EL (cell line): ENCODE results near the gene CNIH3.
"Not testable (repeated sequence)": the region's sequence is repeated elsewhere in the genome, so short reads cannot be mapped to it uniquely, and the experiment has no call there.

Source experiments
- DNase-seq: peaks from one replicate; pipeline ENCODE4 v3.0.0-alpha.2; 2016

The CNIH3 gene

DNA sequence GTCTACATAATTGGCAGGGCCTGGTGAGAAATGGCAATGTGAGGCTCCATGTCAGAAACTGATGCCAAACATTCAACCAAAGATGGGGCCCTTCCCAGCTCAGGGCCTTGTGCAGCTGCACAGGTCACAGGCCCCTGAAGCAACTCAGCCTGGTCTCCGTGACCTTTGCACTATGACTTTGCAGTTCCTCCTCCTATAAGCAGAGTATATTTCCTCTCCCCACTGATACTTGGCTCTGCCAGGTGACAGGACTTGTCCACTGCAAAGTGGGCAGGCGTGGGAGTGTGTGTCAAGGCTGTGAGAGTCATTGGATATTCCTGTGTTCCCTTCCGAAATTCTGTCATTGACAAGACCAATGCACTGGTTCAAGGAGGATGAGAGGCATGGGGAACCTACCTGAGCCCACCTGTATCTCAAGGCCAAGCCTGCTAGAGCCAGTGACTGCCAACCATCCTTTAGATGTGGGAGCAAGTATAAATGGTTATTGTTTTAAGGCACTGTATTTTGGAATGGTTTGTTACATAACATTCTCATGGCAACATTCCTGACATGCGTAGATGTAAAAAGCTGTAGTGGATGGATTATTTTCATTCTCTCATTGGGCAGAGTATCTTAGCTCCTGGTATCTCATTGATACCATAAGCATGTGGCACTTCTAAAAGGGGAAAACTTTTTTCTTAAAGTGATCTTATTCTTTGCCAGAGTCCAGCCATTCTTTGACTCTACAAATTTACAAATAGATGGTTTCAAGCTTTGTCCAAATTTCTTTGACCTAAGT is 75.2 kb downstream of the CNIH3 start:
- no peak for DNase-seq

DNA sequence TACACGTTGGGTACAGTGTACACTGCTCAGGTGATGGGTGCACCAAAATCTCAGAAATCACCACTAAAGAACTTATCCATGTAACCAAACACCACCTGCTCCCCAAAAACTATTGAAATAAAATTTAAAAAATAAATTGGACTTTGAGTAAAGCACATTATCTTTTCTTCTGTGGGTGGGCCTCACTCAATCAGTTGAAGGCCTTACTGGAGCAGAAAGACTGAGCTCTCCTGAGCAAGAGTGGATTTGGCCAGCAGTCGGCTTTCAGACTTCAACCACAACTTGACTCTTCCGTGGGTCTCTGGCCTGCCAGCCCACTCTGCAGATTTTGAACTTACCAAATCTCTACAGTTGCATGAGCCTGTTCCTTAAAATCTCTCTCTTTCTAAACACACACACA is 78.9 kb downstream of the CNIH3 start:
- DNase-seq: no peak

DNA sequence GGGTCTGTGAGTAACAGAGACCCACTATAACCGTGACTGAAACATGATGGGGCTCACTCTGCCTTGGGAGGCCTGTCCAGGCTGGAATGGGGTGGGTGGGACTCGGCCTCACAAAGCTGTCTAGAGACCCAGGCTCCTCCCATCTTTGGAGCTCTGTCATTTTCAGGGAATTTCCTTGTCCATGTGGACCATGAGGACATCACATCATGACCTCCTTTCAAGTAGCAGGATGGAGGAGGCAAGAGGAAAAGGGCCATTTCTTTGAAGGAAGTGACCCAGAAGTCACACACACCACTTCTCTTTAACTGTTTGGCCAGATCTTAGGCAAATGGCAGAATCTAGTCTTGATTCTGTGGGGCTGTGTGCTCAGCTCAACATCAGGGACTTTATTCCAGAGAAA is 79.9 kb downstream of the CNIH3 start:
- DNase-seq: no peak

DNA sequence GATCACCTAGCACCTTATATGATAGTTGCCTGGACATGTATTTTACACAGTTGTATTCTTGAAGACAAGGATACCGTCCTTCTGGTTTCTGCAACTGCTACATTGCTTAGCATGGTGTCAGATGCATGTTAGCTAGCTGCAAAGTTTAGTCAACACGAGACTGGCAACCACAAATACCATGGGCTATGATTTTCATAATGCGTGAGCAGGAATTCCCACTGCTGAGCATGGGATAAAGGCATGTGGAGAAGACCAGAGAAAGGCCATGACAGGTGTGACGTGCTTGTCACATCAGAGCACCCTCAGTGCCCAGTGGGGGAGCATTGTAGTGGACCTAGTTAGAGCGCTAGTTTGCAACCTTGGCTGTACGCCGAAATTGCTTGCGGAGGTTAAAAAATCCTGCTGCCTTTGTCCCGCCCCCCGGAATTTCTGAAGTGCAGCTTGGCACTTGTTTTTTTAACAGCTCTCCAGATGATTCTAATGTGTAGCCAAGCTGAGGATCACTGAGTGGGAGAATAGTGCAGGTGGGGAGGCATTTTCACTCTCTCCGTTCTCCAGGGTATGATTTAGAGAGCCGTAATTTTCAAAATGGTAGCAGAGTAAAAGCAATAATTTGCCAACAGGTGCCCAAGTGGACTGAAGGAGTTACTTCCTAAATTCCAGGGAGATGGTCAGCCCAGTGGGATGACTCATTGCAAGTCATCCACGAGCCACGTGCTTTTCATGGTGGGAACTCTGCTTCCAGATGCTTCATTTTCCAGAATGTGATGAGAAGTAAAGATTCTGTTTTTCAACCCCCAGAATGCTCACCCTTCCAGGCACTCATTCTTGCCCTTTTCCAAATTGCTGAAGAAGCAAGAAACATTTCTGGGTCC is 81.0 kb downstream of the CNIH3 start:
- DNase-seq: peak; percentile 69

DNA sequence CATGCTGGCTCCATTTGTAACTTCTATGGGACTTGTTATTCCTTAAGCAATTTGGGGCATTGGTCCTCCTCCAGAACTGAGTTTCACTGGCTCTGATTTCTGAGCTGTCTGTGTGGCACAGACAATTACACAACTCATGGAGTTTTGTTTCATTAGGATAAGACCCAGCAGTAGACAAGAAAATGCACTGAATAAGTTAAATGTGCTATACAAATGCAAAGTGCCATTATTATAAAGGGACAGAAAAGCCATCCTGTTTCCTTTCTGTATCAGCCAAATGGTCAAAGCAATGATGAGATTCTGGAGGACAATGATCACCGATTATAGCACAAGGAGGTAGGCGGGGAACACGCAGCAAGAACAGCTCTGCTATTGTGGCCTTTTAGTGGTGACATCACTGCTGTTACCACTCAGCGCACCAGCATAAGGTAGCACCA is 81.9 kb downstream of the CNIH3 start:
- no peak for DNase-seq

DNA sequence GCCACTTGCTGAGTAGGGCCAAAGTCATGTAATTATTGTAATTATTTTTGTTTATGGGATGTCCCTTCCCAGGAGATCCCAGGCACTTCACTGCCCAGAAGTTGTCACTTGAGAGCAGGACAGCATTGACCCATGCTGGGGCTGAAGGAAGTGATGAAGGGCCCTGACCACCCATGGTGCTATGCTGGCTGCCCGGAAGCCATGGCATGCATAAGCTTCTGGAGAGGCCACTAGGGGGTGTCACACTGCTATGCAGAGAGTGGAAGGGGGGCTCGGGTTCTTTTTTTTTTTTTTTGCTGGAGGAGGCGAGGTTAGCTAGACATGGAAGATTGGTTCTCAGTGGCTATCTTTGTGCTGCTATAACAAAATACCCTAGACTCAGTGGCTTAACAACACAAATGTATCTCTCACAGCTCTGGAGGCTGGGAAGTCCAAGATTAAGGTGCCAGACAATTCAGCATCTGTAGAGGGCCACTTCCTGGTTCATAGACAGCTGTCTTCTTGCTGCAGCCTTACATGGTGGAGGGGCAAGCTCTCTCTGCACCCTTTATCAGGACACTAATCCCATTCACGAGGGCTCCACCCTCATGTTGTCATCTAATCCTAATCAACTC is 84.9 kb downstream of the CNIH3 start:
- peak; percentile 30 for DNase-seq

DNA sequence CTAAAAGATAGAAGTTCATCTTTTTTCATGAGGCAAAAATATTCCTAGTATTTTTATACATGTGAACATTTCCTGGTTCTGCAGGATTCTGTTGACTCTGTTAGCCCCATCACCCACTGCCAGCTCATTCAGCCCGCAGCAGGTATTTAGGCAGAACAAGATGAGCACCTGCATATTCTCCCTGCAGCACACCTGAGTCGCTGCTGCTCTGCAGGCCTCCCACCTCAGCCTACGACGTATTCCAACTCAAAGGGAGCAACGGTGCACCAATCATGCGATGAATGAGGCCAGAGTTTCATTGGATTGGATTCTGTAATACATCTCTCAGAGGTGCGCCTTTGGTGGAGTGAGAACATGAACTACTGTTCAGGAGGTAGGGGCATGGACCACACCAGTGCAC is 87.6 kb downstream of the CNIH3 start:
- DNase-seq: no peak

DNA sequence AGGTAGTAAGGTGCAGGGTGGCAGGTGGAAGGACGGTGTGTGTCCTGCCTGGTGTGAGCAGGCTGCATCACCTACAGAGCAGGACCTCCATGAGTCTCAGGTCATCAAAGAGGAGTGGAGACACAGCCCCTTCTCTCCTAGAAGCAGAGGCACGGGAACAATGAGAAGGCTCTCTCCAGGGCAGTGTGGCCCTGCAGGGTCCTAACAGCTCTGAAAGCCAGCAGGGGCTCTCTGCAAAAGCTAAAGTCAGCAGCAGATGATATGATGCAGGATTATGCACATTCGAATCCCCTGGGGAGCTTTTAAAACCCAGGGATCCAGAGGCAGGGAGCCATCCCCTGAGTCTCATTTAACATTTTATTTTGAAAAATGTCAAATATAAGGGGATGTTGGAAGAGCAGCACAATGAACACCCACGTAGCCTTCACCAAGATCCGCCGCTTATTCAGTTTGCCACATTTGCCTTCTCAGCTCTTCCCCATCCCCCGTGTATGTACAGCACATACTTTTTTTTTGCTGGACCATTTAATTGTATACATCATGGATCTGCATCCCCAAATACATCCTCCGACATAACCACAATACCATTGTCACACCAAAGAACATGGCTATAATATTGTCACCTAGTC is 88.1 kb downstream of the CNIH3 start:
- no peak for DNase-seq

DNA sequence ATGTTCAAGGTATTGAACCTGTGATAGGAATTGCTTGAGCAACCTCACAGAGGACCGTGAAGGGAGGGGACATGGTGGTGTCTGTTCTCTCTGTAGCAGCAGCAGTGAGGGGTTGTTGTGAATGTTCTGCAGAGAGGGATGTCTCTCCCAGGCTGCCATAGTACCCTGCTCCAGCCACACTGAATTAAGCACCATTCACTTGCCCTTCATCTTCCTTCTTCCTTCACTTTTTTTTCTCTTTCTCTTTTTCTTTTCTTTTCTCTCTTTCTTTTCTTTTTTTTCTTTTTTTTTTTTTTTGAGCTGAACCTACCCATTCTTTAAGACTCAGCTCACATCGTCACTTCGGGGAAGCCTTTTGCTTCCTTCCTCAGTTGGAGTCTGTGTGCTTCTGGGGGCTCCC is 89.5 kb downstream of the CNIH3 start:
- no peak for DNase-seq

DNA sequence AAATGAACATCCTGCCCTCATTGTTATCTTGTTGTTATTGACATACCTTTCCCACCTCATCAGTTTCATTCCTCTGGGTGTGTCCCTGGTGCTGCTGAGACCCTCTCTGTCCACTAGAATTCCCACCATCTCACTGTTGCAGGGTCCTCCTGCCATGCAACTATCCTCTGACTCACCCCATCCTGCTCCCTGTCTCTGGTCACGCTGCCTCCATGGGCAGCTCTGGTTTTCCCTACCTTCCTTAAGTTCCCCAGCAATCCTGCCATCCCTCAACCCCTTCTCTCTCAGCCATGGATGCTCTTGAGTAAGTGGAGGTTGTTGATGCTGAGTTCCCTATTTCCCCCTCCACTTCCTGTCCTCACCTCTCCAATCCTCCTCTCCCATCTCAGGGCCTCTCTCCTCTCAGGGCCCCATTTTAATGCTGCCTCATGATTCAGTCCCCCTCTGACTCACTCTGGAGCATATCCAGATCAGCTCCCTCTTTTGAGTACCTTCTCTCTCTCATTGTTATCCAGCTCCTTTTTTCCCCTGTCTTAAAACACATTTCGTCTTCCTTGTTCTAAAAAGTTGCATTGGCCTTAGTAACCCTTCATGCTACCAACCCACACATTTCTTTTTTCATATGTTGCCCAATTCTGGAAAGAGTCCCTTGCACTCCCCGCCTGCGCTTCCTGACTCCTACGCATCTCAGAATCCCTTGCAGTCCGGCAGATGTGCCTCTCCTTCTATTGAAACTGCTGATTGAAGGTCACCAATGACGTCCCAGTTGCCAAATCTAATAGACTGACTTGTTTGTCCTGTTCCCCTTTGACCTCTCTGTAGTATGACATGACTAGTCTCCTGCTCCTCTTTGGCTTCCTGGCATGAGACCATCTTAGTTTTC is 92.0 kb downstream of the CNIH3 start:
- DNase-seq: peak; percentile 74

DNA sequence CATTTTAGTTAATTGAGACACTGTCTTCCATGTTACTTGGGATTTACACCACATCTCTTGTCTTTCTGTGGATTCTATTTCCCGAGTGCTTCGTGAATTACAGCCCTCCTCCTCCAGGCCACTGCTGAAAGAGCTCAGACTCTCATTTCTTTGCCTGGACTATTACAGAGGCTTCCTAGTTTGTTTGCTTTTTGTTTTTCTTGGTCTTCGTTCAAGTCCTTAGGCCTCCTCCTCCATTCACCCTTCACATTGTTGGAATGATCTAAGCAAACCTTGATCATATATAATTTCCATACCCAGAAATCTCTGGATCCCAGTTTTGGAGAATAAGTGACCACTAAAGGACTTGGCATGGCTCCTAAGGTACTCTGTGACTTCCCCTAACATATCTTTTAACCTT is 94.1 kb downstream of the CNIH3 start:
- DNase-seq: no peak

DNA sequence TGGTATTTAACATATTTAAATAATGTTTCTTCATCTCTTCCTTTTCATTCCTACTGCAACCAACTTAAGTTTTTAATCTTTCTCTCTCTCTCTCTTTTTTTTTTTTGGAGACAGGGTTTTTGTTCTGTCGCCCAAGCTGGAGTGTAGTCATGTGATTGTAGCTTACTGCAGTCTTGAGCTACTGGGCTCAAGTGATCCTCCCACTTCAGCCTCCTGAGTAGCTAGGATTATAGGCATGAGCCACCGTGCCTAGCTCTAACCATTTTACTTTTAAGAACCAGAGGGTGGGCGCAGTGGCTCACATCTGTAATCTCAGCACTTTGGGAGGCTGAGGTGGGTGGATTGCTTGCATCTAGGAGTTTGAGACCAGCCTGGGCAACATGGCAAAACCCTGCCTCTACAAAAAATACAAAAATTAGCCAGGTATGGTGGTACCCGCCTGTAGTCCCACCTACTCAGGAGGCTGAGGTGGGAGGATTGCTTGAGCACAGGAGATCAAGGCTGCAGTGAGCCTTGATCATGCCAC is 95.2 kb downstream of the CNIH3 start:
- DNase-seq: not testable (repeated sequence)

DNA sequence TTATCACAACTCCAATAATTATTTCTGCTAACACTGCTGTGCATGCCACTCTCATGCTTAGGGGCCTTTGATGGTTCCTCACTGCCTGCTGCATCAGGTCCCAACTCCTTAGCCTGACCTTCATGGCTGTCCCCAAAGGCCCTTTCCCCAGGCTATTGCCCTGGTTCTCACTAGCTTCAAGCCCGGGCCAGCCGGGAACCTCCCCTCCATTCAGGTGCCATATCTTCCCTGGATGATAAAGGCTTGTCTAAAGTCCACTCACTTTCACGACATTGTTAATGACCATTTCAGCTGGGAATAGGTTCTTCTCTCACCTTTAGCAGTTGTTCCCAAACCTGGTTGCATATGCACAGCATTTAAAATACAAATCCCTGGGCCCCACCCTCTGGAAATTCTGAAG is 95.8 kb downstream of the CNIH3 start:
- DNase-seq: no peak

DNA sequence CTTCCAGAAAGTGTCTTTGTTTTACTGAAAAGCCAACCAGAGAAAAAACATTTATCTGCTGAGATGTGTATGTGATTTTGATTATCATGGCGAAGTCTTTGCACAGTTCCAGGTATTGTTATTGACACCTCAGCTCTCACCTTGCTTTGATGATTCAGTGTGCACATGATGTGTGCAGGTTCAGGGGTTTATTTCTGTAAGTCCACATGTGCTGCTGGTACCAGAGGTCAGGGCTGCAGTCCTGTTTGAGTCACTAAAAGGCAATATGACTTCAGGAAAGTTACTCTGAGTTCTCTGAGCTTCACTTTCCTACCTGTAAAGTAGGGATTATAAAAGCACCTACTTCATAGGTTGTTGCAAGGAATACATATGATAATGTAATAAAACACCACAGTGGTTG is 97.1 kb downstream of the CNIH3 start:
- no peak for DNase-seq

DNA sequence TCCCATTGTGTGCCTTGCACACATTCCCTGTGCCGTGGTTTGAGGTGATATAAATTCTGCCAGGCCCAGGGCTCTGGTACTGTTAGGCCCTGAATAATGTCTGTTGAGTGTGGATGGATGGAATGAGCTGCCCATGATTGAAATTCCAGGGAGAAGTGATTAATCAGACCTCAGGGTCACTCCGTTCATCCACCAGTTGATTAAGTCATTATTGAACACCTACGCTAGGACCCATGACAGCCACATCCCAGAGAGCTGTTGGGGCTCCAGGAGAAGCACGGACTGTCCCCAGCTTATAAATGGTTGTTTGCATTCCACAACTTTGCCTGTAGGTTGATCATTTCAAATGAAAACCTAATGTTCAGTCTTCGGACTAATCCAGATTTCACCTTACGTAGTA is 98.4 kb downstream of the CNIH3 start:
- no peak for DNase-seq

DNA sequence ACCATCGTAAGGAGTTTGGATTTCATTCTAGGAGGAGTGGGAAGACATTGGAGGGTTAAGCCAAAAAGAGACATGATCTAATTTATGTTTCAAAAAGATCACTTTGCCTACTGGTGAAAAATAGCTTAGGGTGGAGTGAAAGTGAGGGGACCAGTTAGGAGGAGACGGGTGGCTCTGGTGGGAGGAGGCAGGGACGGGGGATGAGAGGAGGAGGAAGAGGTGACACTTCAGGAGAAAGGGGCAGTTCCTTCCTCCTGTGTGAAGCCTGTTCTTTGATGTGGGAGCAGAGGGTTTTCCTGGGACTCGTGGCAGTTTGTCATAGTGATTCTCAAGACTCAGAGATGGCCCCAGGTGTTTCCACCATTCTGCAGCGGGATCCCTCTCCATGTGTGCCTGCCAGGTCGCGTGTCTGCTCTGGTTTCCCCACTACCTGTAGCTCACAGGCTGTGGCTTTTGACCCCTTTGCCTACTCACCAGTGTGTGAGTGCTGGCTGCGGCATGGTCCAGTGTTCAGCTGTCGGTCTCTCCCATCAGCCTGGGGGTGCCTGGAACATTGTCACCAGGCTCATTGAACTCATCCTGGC is 102.4 kb downstream of the CNIH3 start:
- DNase-seq: no peak

DNA sequence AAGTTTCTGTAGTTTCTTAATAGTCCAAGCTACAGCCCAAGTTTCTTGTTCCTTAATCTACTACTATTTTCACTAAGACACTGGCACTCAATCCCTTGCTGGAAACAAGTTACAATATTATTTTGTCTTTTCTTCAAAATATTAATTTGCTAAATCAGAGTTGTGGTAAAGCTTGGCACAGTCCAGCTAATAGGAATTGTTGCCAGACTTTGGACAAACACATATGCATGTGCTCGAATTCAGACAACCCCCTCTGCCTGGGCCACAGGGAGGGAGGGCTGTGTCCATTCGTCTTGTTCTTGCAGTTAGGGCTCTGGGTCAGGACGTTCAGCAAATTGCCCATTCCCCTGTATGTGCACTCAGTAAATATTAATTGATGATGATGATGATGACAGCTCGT is 103.6 kb downstream of the CNIH3 start:
- no peak for DNase-seq

DNA sequence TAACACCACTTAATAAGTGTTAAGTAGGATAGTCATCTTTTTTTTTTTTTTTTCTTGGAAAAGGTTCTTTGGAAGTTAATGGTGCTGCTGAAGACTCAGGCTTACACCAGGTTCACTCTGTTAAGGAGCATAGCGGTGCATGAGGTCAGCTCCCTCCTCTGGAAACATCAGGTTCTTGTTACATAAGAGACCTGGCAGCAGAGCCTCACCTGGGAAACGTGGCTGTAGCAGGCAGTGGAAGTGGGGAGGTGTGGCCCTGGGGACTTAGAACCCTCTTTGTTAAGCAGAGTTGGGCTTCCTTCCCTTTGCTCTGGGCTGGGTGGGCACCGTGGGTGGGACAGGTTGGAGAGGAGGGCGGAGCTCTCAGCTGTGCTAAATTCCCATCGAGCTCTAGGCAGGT is 104.1 kb downstream of the CNIH3 start:
- no peak for DNase-seq

DNA sequence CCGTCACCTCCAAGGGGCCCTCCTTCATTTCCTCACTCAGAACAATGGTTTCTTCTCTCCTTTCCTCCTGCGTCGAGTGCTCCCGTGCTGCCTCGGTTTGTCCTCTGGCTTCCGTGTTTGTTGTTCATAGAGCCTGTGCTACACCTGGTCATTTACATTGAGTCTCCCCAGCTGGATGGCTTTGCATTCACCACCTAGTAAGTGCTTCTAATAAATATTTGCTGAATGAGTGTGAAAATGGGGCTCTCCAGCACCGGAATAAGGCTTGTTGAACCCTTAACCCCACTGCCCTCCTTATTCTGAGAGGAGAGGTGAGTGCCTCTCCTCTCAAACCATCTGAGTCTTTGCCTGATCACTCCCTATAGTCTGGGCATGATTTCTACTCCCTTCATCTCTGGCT is 104.9 kb downstream of the CNIH3 start:
- no peak for DNase-seq

DNA sequence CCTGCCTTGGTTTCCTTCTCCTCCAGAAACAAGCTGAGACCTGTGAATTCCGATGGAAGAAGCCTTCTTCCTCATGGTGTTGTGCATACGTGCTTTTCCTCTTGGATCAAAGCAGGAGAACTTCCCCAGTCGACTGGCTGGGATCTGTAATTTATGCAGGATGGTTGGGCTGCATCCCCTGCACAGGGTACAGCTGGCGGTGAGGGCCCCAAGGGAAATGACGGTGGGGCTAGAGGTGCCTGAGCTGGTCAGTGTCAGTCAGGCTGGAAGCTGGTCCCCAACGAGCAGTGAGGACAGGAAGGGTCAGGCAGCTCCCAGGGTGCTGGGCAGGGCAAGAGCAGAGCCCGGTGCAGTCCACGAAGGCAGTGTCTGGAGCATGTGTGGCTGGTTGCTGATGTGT is 106.7 kb downstream of the CNIH3 start:
- DNase-seq: no peak

DNA sequence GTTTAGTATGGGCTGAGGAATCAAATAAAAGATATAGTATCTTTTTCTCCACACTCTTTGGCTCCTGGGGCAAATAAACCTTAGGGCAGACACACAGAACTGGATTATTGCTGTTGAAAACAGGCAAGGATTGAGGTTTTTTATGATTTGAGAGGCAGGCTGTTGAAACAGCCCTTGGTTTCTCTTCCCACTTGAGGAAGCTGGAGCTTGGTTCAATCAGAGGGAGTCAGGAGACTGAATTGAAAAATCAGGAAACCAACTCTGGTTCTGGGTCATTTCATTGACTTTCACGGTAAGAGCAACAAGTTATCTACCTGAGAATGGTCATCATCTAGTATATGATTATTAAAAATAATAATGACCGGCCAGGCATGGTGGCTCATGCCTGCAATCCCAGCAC is 108.4 kb downstream of the CNIH3 start:
- no peak for DNase-seq
